B cell (primary cell): ENCODE results near the gene ZEB2. TPM values are rescaled to one million over a fixed set of nuclear protein-coding genes. Genes with fewer than 3 reads are reported as not detected.

ENCODE experiments used
- ATAC-seq: fragments of 200-7000 bp; cut with Tn5 transposase; one replicate; pipeline ENCODE4 v1.10.0; 2021; ENCODE audit warnings: low read depth, mild to moderate bottlenecking, moderate number of reproducible peaks, moderate library complexity
- CTCF ChIA-PET: fragments of 350-600 bp; sonication (Branson Sonifier 250); formaldehyde crosslinking; loops from one replicate; lab custom pipeline; 2021; ENCODE audit warnings: antibody characterized with exemption, inconsistent platforms; lab: Charles Lee
- POLR2A ChIA-PET: fragments of 350-600 bp; sonication (Branson Sonifier 250); formaldehyde crosslinking; loops from one replicate; lab custom pipeline; 2021; ENCODE audit warnings: antibody characterized with exemption; lab: Charles Lee
- DNase-seq: peaks from one replicate; pipeline ENCODE4 v3.0.0; 2013
- H2AFZ ChIP-seq: 2 replicates; pipeline ENCODE4 v1.6.1; 2012; ENCODE audit warnings: mild to moderate bottlenecking, low read depth, low read length; ENCODE audit not compliant: insufficient read depth, poor library complexity, severe bottlenecking
- H3K27ac ChIP-seq, 2 donors: 1 replicate in 1 of 2; 2 replicates in 1 of 2; pipeline ENCODE4 v1.5.1; 2012 to 2013; ENCODE audit warnings: low read length in 2 of 2, mild to moderate bottlenecking in 2 of 2, moderate library complexity in 1 of 2
- H3K27me3 ChIP-seq, 4 experiments: fragments of 200-600 bp in 1 of 4; sonication (generic) in 1 of 4; replicated peaks in 1 of 4; 1 replicate in 2 of 4; 2 replicates in 2 of 4; pipeline versions ENCODE4 v1.6.1 to v1.7.0; 2013 to 2016; ENCODE audit warnings: low read length in 3 of 4, mild to moderate bottlenecking in 2 of 4, mixed read lengths in 1 of 4, moderate library complexity in 1 of 4; ENCODE audit not compliant: insufficient read depth in 4 of 4, control insufficient read depth in 3 of 4; ENCODE audit errors: control extremely low read depth in 1 of 4
- H3K36me3 ChIP-seq, 2 experiments: replicated peaks in 1 of 2; 1 replicate in 1 of 2; 2 replicates in 1 of 2; pipeline versions ENCODE4 v1.6.1 to v1.7.1; 2013; ENCODE audit warnings: low read length in 1 of 2; ENCODE audit not compliant: insufficient read depth in 2 of 2, control insufficient read depth in 1 of 2; ENCODE audit errors: control extremely low read depth in 1 of 2, extremely low read depth in 1 of 2
- H3K4me1 ChIP-seq, 2 donors: fragments of 200-600 bp in 1 of 2; sonication (generic) in 1 of 2; 1 replicate in 1 of 2; 2 replicates in 1 of 2; pipeline versions ENCODE4 v1.5.1 to v1.6.1; 2013 to 2017; ENCODE audit warnings: low read length in 2 of 2; ENCODE audit not compliant: control insufficient read depth in 2 of 2, insufficient read depth in 2 of 2
- H3K4me2 ChIP-seq: replicated peaks from 2 replicates; pipeline ENCODE3; 2012; ENCODE audit warnings: mild to moderate bottlenecking, low read depth, low read length; ENCODE audit not compliant: poor library complexity, severe bottlenecking
- H3K4me3 ChIP-seq, 5 experiments: fragments of 200-600 bp in 1 of 5; sonication (generic) in 1 of 5; 1 replicate in 3 of 5; 2 replicates in 2 of 5; pipeline versions ENCODE4 v1.5.1 to v1.7.0; 2011 to 2016; ENCODE audit warnings: low read length in 4 of 5, mild to moderate bottlenecking in 4 of 5, low read depth in 2 of 5, control low read depth in 1 of 5, moderate library complexity in 1 of 5; ENCODE audit not compliant: insufficient read depth in 1 of 5; ENCODE audit errors: control extremely low read depth in 1 of 5, extremely low read depth in 1 of 5
- H3K79me2 ChIP-seq: fragments of 200-600 bp; sonication (generic); one replicate; pipeline ENCODE4 v1.6.0; 2016; ENCODE audit warnings: low read length; ENCODE audit not compliant: control insufficient read depth, insufficient read depth
- H3K9ac ChIP-seq: fragments of 200-600 bp; sonication (generic); 2 replicates; pipeline ENCODE4 v1.6.1; 2017; ENCODE audit warnings: mild to moderate bottlenecking, low read length, moderate library complexity
- H3K9me3 ChIP-seq, 3 donors: one replicate each; pipeline versions ENCODE4 v1.6.1 to v1.7.1; 2013; ENCODE audit warnings: low read length in 2 of 3; ENCODE audit not compliant: control insufficient read depth in 2 of 3, insufficient read depth in 1 of 3; ENCODE audit errors: control extremely low read depth in 1 of 3
- H4K20me1 ChIP-seq: 2 replicates; pipeline ENCODE4 v1.6.0; 2012; ENCODE audit warnings: mild to moderate bottlenecking, low read length; ENCODE audit not compliant: insufficient read depth, control insufficient read depth, poor library complexity, severe bottlenecking
- H3K27ac Mint-ChIP-seq: one replicate; pipeline ENCODE4 v1.8.0; 2021; ENCODE audit warnings: mixed read lengths
- H3K27me3 Mint-ChIP-seq: one replicate; pipeline ENCODE4 v1.8.0; 2021; ENCODE audit warnings: mixed read lengths
- H3K4me1 Mint-ChIP-seq: one replicate; pipeline ENCODE4 v1.8.0; 2021; ENCODE audit warnings: mixed read lengths
- H3K4me3 Mint-ChIP-seq: one replicate; pipeline ENCODE4 v1.8.0; 2021; ENCODE audit warnings: mixed read lengths
- H3K9me3 Mint-ChIP-seq: one replicate; pipeline ENCODE4 v1.8.0; 2022; ENCODE audit warnings: mixed read lengths; ENCODE audit not compliant: insufficient read depth
- EZH2 ChIP-seq: IDR thresholded peaks from 2 replicates; pipeline ENCODE4 v1.6.1; 2012; ENCODE audit warnings: borderline replicate concordance, low read depth, mild to moderate bottlenecking, moderate library complexity, low read length; ENCODE audit not compliant: insufficient read depth, poor library complexity, severe bottlenecking
- WGBS: methylation state at CpG from one replicate; pipeline ENCODE4 v1.1.5; 2013; ENCODE audit warnings: missing lambda C conversion rate; ENCODE audit not compliant: insufficient coverage; 5-methylcytosine and 5-hydroxymethylcytosine counted together
- intact Hi-C: fragments of 100-400 bp; cut with micrococcal nuclease; formaldehyde crosslinking; loops from one replicate; pipeline ENCODE4 v1.10.0; 2022
- polyA plus RNA-seq: library from polyadenylated mRNA; depleted of rRNA; stranded (reverse); fragments of >200 nt; gene quantifications from 2 replicates; pipeline ENCODE4 v1.2.3, GENCODE V29; 2012
- total RNA-seq, 2 donors: library from RNA; stranded (reverse); fragments of 120-200 nt in 1 of 2; gene quantifications; 1 replicate in 1 of 2; 2 replicates in 1 of 2; pipeline versions ENCODE4 v1.2.3 to v1.2.4, GENCODE V29; 2013 to 2022
- TF ChIP-seq, protein P1 (sequence below): fragments of 200-600 bp; IDR thresholded peaks from one replicate; pipeline ENCODE4 v1.8.0; 2022; ENCODE audit warnings: antibody characterized with exemption, mild to moderate bottlenecking

Gene ZEB2
- total and polyA plus RNA-seq, 2 donors (not counting 1 experiment from before 2014, with no cell fraction given): 56.3 to 217 TPM

DNA sequence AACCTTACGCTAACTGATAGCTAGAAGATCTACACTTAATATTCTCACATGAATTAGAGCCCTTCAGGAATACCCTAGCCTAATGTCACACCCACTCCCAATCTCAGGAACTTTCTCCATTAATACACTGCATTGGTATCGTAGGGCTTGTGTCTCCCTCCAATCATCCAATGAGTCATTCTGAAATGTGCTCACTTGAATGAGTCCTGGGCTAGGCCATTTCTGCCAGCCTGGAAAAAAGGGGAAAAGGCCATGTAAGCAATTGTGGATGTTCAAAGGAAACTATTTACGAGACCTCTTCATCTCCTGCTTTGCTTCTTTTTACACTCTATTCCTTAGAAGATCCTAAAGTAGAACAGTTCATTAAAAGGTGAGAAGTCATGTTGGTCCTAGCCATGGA lies 18.8 kb downstream of the ZEB2 start:
- Histone ChIP-seq H3K9me3 (no peaks in the 10 kb centered on the region), H3K4me2 (no peak overlapping the region), H3K79me2 (peaks cover 88% of the 10 kb centered on the region), H3K36me3 (peaks cover 2 to 47% of the 10 kb centered on the region in 2 experiments), H2AFZ (no peak overlapping the region), H3K4me1 (peaks cover 14 to 15% of the 10 kb centered on the region in 2 donors), H3K9ac (no peak overlapping the region), H3K4me3 (no peak overlapping the region), H3K27me3 (no peaks in the 10 kb centered on the region), H3K27ac (no peak overlapping the region), H4K20me1 (peaks cover 60% of the 10 kb centered on the region)
- Mint-ChIP-seq H3K4me3 (no peak overlapping the region), H3K27ac (no peak overlapping the region), H3K9me3 (no peaks in the 10 kb centered on the region), H3K4me1 (peaks cover 55% of the 10 kb centered on the region), H3K27me3 (no peaks in the 10 kb centered on the region)
- WGBS: no CpG with 5 or more reads among the region's 3 CpGs
- POLR2A ChIA-PET: interaction anchor here (0.6 kb wide), 1 partner anchor 22 kb away, joined by 10 read pairs; no protein-coding TSS in a partner anchor
- DNase-seq (no peak), ATAC-seq (no peak)
- intact Hi-C loops: no loop called here
- no peak for TF ChIP-seq EZH2
- TF ChIP-seq, protein P1, sequence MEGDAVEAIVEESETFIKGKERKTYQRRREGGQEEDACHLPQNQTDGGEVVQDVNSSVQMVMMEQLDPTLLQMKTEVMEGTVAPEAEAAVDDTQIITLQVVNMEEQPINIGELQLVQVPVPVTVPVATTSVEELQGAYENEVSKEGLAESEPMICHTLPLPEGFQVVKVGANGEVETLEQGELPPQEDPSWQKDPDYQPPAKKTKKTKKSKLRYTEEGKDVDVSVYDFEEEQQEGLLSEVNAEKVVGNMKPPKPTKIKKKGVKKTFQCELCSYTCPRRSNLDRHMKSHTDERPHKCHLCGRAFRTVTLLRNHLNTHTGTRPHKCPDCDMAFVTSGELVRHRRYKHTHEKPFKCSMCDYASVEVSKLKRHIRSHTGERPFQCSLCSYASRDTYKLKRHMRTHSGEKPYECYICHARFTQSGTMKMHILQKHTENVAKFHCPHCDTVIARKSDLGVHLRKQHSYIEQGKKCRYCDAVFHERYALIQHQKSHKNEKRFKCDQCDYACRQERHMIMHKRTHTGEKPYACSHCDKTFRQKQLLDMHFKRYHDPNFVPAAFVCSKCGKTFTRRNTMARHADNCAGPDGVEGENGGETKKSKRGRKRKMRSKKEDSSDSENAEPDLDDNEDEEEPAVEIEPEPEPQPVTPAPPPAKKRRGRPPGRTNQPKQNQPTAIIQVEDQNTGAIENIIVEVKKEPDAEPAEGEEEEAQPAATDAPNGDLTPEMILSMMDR: no peak
- CTCF ChIA-PET: no interaction called here

DNA sequence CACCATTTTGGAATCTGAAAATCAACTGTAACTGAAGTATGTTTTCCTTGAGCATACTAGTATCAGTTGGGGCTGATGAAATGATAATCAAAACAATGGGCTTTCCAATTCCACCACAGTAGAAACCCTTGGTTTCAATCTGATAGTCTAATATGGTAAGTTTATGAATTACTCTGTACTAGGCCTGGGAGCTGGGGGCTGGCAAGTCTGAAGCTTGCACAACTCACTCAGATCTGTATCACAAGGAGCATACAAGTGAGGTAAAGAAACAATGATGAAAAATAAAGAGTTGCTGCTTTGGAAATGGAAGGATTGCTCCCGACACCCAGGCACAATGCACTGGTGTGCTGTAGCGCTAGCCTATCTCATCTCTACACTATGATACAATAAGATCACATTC lies 19.4 kb downstream of the ZEB2 start:
- TF ChIP-seq EZH2: no peak
- TF ChIP-seq, protein P1: no peak
- no peak overlapping the region for H3K27ac Mint-ChIP-seq
- peaks cover 55% of the 10 kb centered on the region for H3K4me1 Mint-ChIP-seq
- Histone ChIP-seq H3K4me3 (no peak overlapping the region), H3K4me2 (no peak overlapping the region), H3K79me2 (peaks cover 87% of the 10 kb centered on the region), H3K27me3 (no peaks in the 10 kb centered on the region), H4K20me1 (peaks cover 62% of the 10 kb centered on the region), H3K9me3 (no peaks in the 10 kb centered on the region), H2AFZ (no peak overlapping the region), H3K27ac (no peak overlapping the region), H3K4me1 (peaks cover 13 to 15% of the 10 kb centered on the region in 2 donors), H3K9ac (no peak overlapping the region), H3K36me3 (peaks cover 2 to 47% of the 10 kb centered on the region in 2 experiments)
- CTCF ChIA-PET: no interaction called here
- POLR2A ChIA-PET: interaction anchor here (0.6 kb wide), 1 partner anchor 22 kb away, joined by 10 read pairs; no protein-coding TSS in a partner anchor
- H3K27me3 Mint-ChIP-seq: no peaks in the 10 kb centered on the region
- WGBS: no CpG with 5 or more reads among the region's 2 CpGs
- no peaks in the 10 kb centered on the region for H3K9me3 Mint-ChIP-seq
- intact Hi-C loops: no loop called here
- no peak overlapping the region for H3K4me3 Mint-ChIP-seq
- DNase-seq (no peak), ATAC-seq (no peak)
